Measurements from ENCODE around the gene KCNJ11. TPM values are rescaled to one million over a fixed set of nuclear protein-coding genes. Genes with fewer than 3 reads are reported as not detected.

KCNJ11 gene
- total RNA-seq, result 0.36 and 1.0 TPM in 2 replicates

DNA sequence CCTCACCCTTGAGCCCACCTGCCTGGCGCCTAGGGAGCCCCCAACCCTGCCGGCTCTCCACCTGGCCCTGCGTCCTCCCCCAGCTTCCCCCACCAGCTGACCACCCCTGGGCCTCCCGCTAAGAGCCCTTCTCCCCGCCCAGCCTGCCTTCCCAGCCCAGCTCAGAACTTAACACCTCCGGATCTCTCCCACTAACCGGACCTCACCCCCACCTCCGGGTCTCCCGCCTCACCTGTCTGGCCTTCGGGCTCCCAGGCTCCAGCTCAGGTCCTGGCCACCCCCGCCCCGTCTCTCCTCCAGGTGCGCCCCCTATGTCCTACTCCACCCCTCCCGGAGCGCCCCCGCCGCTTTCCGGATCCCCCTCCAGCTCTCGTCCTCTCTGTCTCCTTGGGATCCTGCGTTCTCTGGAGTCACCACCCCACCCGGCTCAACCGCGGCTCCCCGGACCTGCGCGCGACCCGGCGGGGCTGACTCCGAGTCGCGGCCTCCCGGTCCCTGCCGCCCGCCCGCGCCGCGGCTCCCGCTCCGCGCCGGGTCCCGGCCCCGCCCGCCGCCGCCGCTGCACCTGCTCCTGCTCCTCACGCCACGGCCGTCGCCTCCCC lies at the start of gene KCNJ11:
TSS of gene KCNJ11 (minus strand) at position 51 of the 602 bp plus-strand sequence. CDS start 568 bp downstream, outside the sequence.

GRCh38 chr11:17351510-17352176 lies 36.8 kb downstream of the KCNJ11 start, which contains the start of gene NCR3LG1:
TSS of gene NCR3LG1 (plus strand) at chr11:17351800. CDS start at chr11:17351970, 170 bp downstream.

Other genes starting within 250 kb of the KCNJ11 start
- gene PIK3C2A, start 180.7 kb downstream of the KCNJ11 start, total RNA-seq, result 70.7 and 77.6 TPM in 2 replicates
- gene NUCB2, start 111.9 kb downstream of the KCNJ11 start, total RNA-seq, result 35.5 and 130 TPM in 2 replicates
- 3.6 and 5.5 TPM in 2 replicates for gene NCR3LG1, start 36.9 kb downstream of the KCNJ11 start, total RNA-seq
- not detected in 2 replicates for gene ABCC8, start 88.2 kb upstream of the KCNJ11 start, total RNA-seq
- not detected in 2 replicates for gene USH1C, start 155.8 kb upstream of the KCNJ11 start, total RNA-seq
- gene OTOG, start 158.6 kb upstream of the KCNJ11 start, total RNA-seq, result not detected in 2 replicates